Sigmoid colon (tissue), 3 donors: ENCODE measurements around the gene EDC4.

Experiments
- CTCF ChIP-seq, 4 experiments: fragments of 450-650 bp in 3 of 4; fragments of 200-600 bp in 1 of 4; IDR thresholded peaks; one replicate each; pipeline ENCODE4 v1.5.1; 2016 to 2019; ENCODE audit warnings: antibody characterized with exemption in 4 of 4, mild to moderate bottlenecking in 3 of 4, moderate library complexity in 2 of 4
- POLR2A ChIP-seq, 2 donors: fragments of 450-650 bp; IDR thresholded peaks; one replicate each; pipeline ENCODE4 v1.6.1; 2016; ENCODE audit warnings: antibody characterized with exemption in 2 of 2, mild to moderate bottlenecking in 2 of 2, moderate library complexity in 2 of 2

- TF ChIP-seq CTCF (IDR thresholded peaks at IDR 0.05) (no peak), POLR2A (IDR thresholded peaks at IDR 0.05) (no peak)
Observed at GRCh38 chr16:67853670-67854069, 19.2 kb upstream of the EDC4 start.
